ENCODE results near the gene SHISAL2A.

SHISAL2A gene

DNA sequence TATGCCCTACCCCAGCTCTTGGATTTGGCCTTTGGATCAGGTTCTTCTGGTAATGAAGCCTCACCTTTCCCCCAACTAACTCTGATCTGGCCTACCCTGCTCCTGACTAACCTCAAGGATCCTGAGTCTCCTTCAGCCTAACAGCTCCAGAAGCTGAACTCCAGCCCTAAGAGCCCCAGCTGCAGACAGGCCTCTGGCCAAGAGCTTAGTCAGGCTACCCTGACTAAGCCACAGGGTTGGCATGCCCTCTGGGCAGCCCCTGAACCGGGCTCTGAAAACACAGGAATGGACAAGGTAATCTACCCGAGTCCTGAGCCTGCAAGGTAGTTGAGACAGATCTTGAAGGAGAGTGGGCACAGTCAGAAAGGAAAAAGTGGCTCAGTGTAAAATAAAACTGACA, 35.7 kb downstream of the SHISAL2A start:
- Histone ChIP-seq H3K4me3 (ENCODE audit: insufficient read depth, low read depth, low read length, poor library complexity, severe bottlenecking) (no peak overlapping the region), H3K4me1 (ENCODE audit: control insufficient read depth, insufficient read depth, low read length, poor library complexity, severe bottlenecking) (no peaks in the 10 kb centered on the region), H3K27ac (ENCODE audit: insufficient read depth, low read length, poor library complexity, severe bottlenecking) (no peak overlapping the region), H3K27me3 (replicated peaks; ENCODE audit: control insufficient read depth, insufficient read depth, low read length, poor library complexity, severe bottlenecking) (no peaks in the 10 kb centered on the region), H3K36me3 (ENCODE audit: control insufficient read depth, insufficient read depth, low read length) (peaks cover 19% of the 10 kb centered on the region), H3K9me3 (ENCODE audit: control insufficient read depth, low read length) (no peaks in the 10 kb centered on the region)
- no peak for DNase-seq

DNA sequence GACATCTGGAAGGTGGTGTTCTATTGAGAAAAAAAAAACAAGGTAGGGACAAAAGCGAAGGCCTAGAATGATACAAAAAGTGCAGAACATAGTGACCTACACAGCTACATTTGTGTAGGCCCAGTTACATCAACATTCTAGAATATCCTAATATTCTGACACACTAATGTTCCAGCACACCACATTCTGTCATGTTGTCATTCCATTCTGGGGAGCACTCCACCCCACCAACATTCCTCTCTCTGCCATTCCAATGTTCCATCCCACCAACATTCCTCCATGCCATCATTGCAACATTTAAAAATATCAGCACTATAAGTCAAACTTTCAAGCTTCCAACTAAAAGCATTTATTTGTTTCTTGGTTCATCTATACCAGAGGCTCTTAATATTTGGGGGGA, 36.7 kb downstream of the SHISAL2A start:
- H3K4me1 ChIP-seq (ENCODE audit: control insufficient read depth, insufficient read depth, low read length, poor library complexity, severe bottlenecking): no peaks in the 10 kb centered on the region

DNA sequence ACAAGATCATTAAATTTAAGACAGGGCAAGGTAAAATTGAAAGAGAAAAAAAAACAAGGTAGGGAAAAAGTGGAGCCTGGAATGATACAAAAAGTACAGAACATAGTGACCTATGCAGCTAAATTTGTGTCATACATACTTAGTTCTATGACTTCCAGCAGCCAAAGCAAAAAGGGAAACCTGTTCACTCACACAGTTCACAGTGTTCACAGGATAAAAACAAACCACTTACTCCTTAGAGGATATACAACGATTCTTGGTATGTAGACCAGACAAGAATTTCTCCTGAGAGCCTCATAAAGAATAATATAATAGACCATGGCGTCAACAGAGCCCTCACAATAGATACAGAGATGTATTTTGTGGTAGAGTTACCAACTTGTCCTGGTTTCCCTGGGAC, 37.6 kb downstream of the SHISAL2A start:
- no peak for DNase-seq
- Histone ChIP-seq H3K36me3 (ENCODE audit: control insufficient read depth, insufficient read depth, low read length) (peaks cover 19% of the 10 kb centered on the region), H3K27ac (ENCODE audit: insufficient read depth, low read length, poor library complexity, severe bottlenecking) (no peak overlapping the region), H3K27me3 (replicated peaks; ENCODE audit: control insufficient read depth, insufficient read depth, low read length, poor library complexity, severe bottlenecking) (no peaks in the 10 kb centered on the region), H3K9me3 (ENCODE audit: control insufficient read depth, low read length) (no peaks in the 10 kb centered on the region), H3K4me3 (ENCODE audit: insufficient read depth, low read depth, low read length, poor library complexity, severe bottlenecking) (no peak overlapping the region), H3K4me1 (ENCODE audit: control insufficient read depth, insufficient read depth, low read length, poor library complexity, severe bottlenecking) (no peaks in the 10 kb centered on the region)

More for the DNA sequence above, 36.7 kb downstream of the SHISAL2A start:
- no peak for DNase-seq
- H3K27ac ChIP-seq (ENCODE audit: insufficient read depth, low read length, poor library complexity, severe bottlenecking): no peak overlapping the region
- H3K9me3 ChIP-seq (ENCODE audit: control insufficient read depth, low read length): no peaks in the 10 kb centered on the region
- H3K36me3 ChIP-seq (ENCODE audit: control insufficient read depth, insufficient read depth, low read length): peaks cover 19% of the 10 kb centered on the region
- no peaks in the 10 kb centered on the region for H3K27me3 ChIP-seq (replicated peaks; ENCODE audit: control insufficient read depth, insufficient read depth, low read length, poor library complexity, severe bottlenecking)
- H3K4me3 ChIP-seq (ENCODE audit: insufficient read depth, low read depth, low read length, poor library complexity, severe bottlenecking): no peak overlapping the region

- Histone ChIP-seq H3K27ac (ENCODE audit: insufficient read depth, low read length, poor library complexity, severe bottlenecking) (no peak overlapping the region), H3K36me3 (ENCODE audit: control insufficient read depth, insufficient read depth, low read length) (peaks cover 12% of the 10 kb centered on the region), H3K4me1 (ENCODE audit: control insufficient read depth, insufficient read depth, low read length, poor library complexity, severe bottlenecking) (no peaks in the 10 kb centered on the region), H3K4me3 (ENCODE audit: insufficient read depth, low read depth, low read length, poor library complexity, severe bottlenecking) (no peak overlapping the region), H3K9me3 (ENCODE audit: control insufficient read depth, low read length) (no peaks in the 10 kb centered on the region), H3K27me3 (replicated peaks; ENCODE audit: control insufficient read depth, insufficient read depth, low read length, poor library complexity, severe bottlenecking) (no peaks in the 10 kb centered on the region)
- DNase-seq: no peak
Observed at GRCh38 chr1:52672946-52673345, 40.0 kb downstream of the SHISAL2A start.

GRCh38 chr1:52673513-52673912, 40.5 kb downstream of the SHISAL2A start:
- no peak for DNase-seq
- Histone ChIP-seq H3K4me3 (ENCODE audit: insufficient read depth, low read depth, low read length, poor library complexity, severe bottlenecking) (no peak overlapping the region), H3K4me1 (ENCODE audit: control insufficient read depth, insufficient read depth, low read length, poor library complexity, severe bottlenecking) (no peaks in the 10 kb centered on the region), H3K9me3 (ENCODE audit: control insufficient read depth, low read length) (no peaks in the 10 kb centered on the region), H3K36me3 (ENCODE audit: control insufficient read depth, insufficient read depth, low read length) (peaks cover 7% of the 10 kb centered on the region), H3K27ac (ENCODE audit: insufficient read depth, low read length, poor library complexity, severe bottlenecking) (no peak overlapping the region), H3K27me3 (replicated peaks; ENCODE audit: control insufficient read depth, insufficient read depth, low read length, poor library complexity, severe bottlenecking) (no peaks in the 10 kb centered on the region)

DNA sequence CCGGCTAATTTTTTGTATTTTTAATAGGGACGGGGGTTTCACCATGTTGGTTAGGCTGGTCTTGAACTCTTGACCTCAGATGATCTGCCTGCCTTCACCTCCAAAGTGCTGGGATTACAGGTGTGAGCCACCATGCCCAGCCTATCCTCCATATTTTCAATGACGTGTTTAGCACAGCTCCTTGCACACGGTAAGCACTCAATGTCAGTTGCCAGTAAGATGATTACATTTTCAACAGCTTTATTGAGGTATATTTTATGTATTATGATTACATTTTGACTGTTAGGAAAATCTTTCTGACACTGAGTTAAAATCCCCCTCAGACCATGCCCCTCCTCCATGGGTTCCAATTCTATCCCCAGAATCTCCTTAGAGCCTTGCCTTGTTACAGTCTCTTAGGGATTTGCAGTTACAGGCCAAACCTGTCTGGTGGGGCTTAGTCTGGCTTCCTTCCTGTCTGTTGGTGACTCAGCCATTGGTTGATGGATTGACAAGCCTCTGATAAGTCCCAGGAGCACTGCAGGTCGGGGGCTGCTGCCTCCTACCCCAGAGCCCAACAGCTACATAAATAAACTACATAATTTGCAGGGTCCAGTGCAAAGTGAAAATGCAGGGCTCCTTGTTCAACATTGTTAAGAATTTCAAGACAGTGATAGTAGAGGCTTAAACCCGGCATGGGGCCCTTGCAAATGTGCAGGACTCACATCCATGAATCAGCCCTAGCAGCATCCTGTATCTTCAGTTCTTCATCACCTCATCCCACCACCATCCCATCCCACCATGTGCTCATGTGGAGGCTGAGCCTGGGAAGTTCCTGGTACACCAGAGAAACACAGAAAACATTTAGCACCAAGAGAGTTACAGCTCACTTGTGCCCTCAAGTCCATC, 41.8 kb downstream of the SHISAL2A start:
- DNase-seq: no peak
- H3K36me3 ChIP-seq (ENCODE audit: control insufficient read depth, insufficient read depth, low read length): peaks cover 7% of the 10 kb centered on the region

DNA sequence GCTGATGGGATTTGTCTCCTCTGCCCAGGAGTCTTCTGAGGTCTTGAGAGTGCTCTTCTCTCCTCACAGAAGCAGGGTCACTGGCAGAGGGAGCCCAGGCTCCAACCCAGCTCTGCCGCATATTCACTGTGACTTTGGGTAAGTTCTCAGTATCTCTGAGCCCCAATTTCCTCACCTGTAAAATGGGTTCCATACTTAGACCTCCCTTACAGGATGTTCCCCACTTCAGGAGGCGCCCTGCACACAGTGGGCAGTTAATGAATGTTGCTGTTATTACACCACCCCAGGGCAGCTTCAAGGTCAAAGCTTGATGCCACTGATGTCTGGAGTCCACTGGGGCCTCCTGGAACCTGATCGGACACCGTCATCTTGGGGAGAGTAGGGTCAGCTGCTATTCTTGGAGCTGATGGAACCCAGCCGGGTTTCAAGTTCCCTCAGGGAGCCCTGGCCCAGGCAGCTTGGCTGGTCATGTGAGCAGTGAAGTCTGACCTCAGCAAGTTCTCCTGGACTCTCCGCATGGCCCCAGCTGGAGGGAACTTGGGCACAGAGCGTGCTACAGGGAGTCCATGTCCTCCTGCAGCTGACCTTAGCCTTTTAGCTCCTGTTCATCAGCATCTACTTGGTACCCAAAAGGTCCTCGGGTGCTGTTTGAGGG, 43.4 kb downstream of the SHISAL2A start:
- H3K27me3 ChIP-seq (replicated peaks; ENCODE audit: control insufficient read depth, insufficient read depth, low read length, poor library complexity, severe bottlenecking): no peaks in the 10 kb centered on the region
- no peaks in the 10 kb centered on the region for H3K9me3 ChIP-seq (ENCODE audit: control insufficient read depth, low read length)
- no peak for DNase-seq
- peaks cover 7% of the 10 kb centered on the region for H3K36me3 ChIP-seq (ENCODE audit: control insufficient read depth, insufficient read depth, low read length)
- H3K4me3 ChIP-seq (ENCODE audit: insufficient read depth, low read depth, low read length, poor library complexity, severe bottlenecking): no peak overlapping the region
- H3K4me1 ChIP-seq (ENCODE audit: control insufficient read depth, insufficient read depth, low read length, poor library complexity, severe bottlenecking): no peaks in the 10 kb centered on the region
- no peak overlapping the region for H3K27ac ChIP-seq (ENCODE audit: insufficient read depth, low read length, poor library complexity, severe bottlenecking)

More for the DNA sequence above, 41.8 kb downstream of the SHISAL2A start:
- Histone ChIP-seq H3K9me3 (ENCODE audit: control insufficient read depth, low read length) (no peaks in the 10 kb centered on the region), H3K27me3 (replicated peaks; ENCODE audit: control insufficient read depth, insufficient read depth, low read length, poor library complexity, severe bottlenecking) (no peaks in the 10 kb centered on the region), H3K27ac (ENCODE audit: insufficient read depth, low read length, poor library complexity, severe bottlenecking) (no peak overlapping the region), H3K4me3 (ENCODE audit: insufficient read depth, low read depth, low read length, poor library complexity, severe bottlenecking) (no peak overlapping the region), H3K4me1 (ENCODE audit: control insufficient read depth, insufficient read depth, low read length, poor library complexity, severe bottlenecking) (no peaks in the 10 kb centered on the region)

DNA sequence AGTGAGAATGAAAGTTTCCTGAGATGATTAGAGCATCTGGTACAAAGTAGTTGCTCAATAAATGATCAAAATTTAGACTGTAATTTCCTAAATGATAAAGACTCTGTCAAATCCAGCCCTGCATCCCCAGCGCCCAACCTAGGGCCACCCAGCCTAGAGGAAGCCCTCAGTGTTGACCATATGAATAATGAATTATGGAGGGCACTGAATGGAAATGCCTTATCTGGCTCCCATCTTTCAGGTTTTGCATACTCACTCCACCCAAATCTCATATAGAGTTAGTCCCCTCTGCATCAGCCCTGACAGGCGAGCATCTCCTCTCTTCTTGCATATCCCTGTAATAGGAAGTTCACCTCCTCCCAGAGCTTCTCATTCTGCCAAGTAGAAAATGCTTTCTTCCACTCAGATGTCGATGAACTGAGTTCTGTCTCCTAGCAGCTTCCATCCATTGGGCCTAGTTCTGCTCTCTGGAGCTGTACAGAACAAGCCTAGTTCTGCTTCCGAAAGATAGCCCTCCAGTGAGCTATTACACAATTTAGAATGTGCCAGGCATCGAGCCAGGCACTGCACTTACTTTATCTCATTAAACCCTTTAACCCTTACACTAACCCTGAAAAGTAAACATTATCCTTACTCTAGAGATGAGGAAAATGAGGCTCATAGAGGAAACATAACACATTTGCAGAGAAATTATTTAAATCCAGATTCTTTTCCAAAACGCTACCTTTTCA, 44.3 kb downstream of the SHISAL2A start:
- H3K27me3 ChIP-seq (replicated peaks; ENCODE audit: control insufficient read depth, insufficient read depth, low read length, poor library complexity, severe bottlenecking): no peaks in the 10 kb centered on the region
- no peak overlapping the region for H3K4me3 ChIP-seq (ENCODE audit: insufficient read depth, low read depth, low read length, poor library complexity, severe bottlenecking)
- H3K4me1 ChIP-seq (ENCODE audit: control insufficient read depth, insufficient read depth, low read length, poor library complexity, severe bottlenecking): no peaks in the 10 kb centered on the region
- no peak overlapping the region for H3K27ac ChIP-seq (ENCODE audit: insufficient read depth, low read length, poor library complexity, severe bottlenecking)
- peaks cover 7% of the 10 kb centered on the region for H3K36me3 ChIP-seq (ENCODE audit: control insufficient read depth, insufficient read depth, low read length)
- no peak for DNase-seq
- no peaks in the 10 kb centered on the region for H3K9me3 ChIP-seq (ENCODE audit: control insufficient read depth, low read length)

DNA sequence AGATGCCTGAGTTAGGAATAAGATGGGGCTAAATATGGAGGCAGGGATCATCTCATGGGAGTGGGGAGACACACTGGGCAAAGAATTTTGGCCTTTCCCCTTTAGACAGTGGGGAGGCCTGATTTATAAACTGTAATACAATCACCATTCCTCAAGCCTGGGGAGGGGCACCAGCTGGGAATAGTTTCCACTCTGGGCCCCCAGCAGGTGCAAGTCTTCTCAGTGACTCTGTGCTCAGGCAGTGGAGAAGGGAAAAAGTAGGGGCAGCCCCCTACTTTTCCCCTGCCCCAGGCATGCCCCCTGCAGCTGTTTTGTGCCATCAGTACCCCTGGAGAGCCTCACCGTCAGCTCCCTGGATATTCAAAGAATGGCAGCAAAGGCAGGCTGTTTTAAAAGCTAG, 46.1 kb downstream of the SHISAL2A start:
- Histone ChIP-seq H3K4me1 (ENCODE audit: control insufficient read depth, insufficient read depth, low read length, poor library complexity, severe bottlenecking) (no peaks in the 10 kb centered on the region), H3K27ac (ENCODE audit: insufficient read depth, low read length, poor library complexity, severe bottlenecking) (no peak overlapping the region), H3K4me3 (ENCODE audit: insufficient read depth, low read depth, low read length, poor library complexity, severe bottlenecking) (no peak overlapping the region), H3K36me3 (ENCODE audit: control insufficient read depth, insufficient read depth, low read length) (no peaks in the 10 kb centered on the region), H3K9me3 (ENCODE audit: control insufficient read depth, low read length) (no peaks in the 10 kb centered on the region), H3K27me3 (replicated peaks; ENCODE audit: control insufficient read depth, insufficient read depth, low read length, poor library complexity, severe bottlenecking) (no peaks in the 10 kb centered on the region)
- no peak for DNase-seq

- no peaks in the 10 kb centered on the region for H3K4me1 ChIP-seq (ENCODE audit: control insufficient read depth, insufficient read depth, low read length, poor library complexity, severe bottlenecking)
- no peak for DNase-seq
- no peaks in the 10 kb centered on the region for H3K9me3 ChIP-seq (ENCODE audit: control insufficient read depth, low read length)
- H3K4me3 ChIP-seq (ENCODE audit: insufficient read depth, low read depth, low read length, poor library complexity, severe bottlenecking): no peak overlapping the region
- H3K27me3 ChIP-seq (replicated peaks; ENCODE audit: control insufficient read depth, insufficient read depth, low read length, poor library complexity, severe bottlenecking): no peaks in the 10 kb centered on the region
- H3K27ac ChIP-seq (ENCODE audit: insufficient read depth, low read length, poor library complexity, severe bottlenecking): no peak overlapping the region
- no peaks in the 10 kb centered on the region for H3K36me3 ChIP-seq (ENCODE audit: control insufficient read depth, insufficient read depth, low read length)
Observed at GRCh38 chr1:52679498-52679897, 46.5 kb downstream of the SHISAL2A start.
